Measurements from ENCODE around the gene FLNB. TPM values are rescaled to one million over a fixed set of nuclear protein-coding genes. Genes with fewer than 3 reads are reported as not detected.

Gene FLNB
- total RNA-seq, 1 donor from 2014 or later = 115 TPM

GRCh38 chr3:58129041-58129770 lies 121.0 kb downstream of the FLNB start:
- Histone ChIP-seq H3K4me3 (no peak overlapping the region), H3K9me3 (no peaks in the 10 kb centered on the region), H3K27me3 (no peaks in the 10 kb centered on the region), H3K36me3 (peaks cover 32% of the 10 kb centered on the region), H3K27ac (no peak overlapping the region), H3K4me1 (no peaks in the 10 kb centered on the region)
- ATAC-seq = no peak
- DNase-seq = no peak
- intact Hi-C loops (cut with DNase I) = no loop called here
- no peak for TF ChIP-seq CTCF (IDR thresholded peaks at IDR 0.05)

- Histone ChIP-seq H3K4me3 (no peak overlapping the region), H3K27ac (no peak overlapping the region), H3K9me3 (no peaks in the 10 kb centered on the region), H3K36me3 (peaks cover 31% of the 10 kb centered on the region), H3K27me3 (no peaks in the 10 kb centered on the region), H3K4me1 (no peaks in the 10 kb centered on the region)
- intact Hi-C loops (cut with DNase I) = no loop called here
- ATAC-seq (no peak), DNase-seq (no peak)
- TF ChIP-seq CTCF (IDR thresholded peaks at IDR 0.05) = no peak
Observed at GRCh38 chr3:58130591-58130990, 122.4 kb downstream of the FLNB start.

GRCh38 chr3:58131101-58131825 lies 123.0 kb downstream of the FLNB start:
- Histone ChIP-seq H3K4me3 (no peak overlapping the region), H3K36me3 (peaks cover 31% of the 10 kb centered on the region), H3K27me3 (no peaks in the 10 kb centered on the region), H3K27ac (no peak overlapping the region), H3K9me3 (no peaks in the 10 kb centered on the region), H3K4me1 (no peaks in the 10 kb centered on the region)
- DNase-seq (no peak), ATAC-seq (no peak)
- no peak for TF ChIP-seq CTCF (IDR thresholded peaks at IDR 0.05)
- intact Hi-C loops (cut with DNase I) = no loop called here

GRCh38 chr3:58132850-58133249 lies 124.6 kb downstream of the FLNB start:
- H3K9me3 ChIP-seq = no peaks in the 10 kb centered on the region
- DNase-seq (no peak), ATAC-seq (no peak)
- no peaks in the 10 kb centered on the region for H3K27me3 ChIP-seq
- peaks cover 37% of the 10 kb centered on the region for H3K36me3 ChIP-seq
- intact Hi-C loops (cut with DNase I) = no loop called here
- H3K4me3 ChIP-seq = no peak overlapping the region
- no peak overlapping the region for H3K27ac ChIP-seq
- no peak for TF ChIP-seq CTCF (IDR thresholded peaks at IDR 0.05)
- H3K4me1 ChIP-seq = no peaks in the 10 kb centered on the region

- no peak for ATAC-seq
Observed at GRCh38 chr3:58134468-58134867, 126.2 kb downstream of the FLNB start.

More at GRCh38 chr3:58134468-58134867, 126.2 kb downstream of the FLNB start:
- no peak for TF ChIP-seq CTCF (IDR thresholded peaks at IDR 0.05)
- peaks cover 53% of the 10 kb centered on the region for H3K36me3 ChIP-seq
- DNase-seq = no peak
- H3K27me3 ChIP-seq = no peaks in the 10 kb centered on the region
- no peaks in the 10 kb centered on the region for H3K4me1 ChIP-seq
- H3K9me3 ChIP-seq = no peaks in the 10 kb centered on the region
- H3K4me3 ChIP-seq = no peak overlapping the region
- H3K27ac ChIP-seq = no peak overlapping the region
- intact Hi-C loops (cut with DNase I) = no loop called here

All from upper lobe of right lung (tissue), 1 donor.